SH-SY5Y (cell line): ENCODE measurements around the gene EHMT1.

Source experiments
- GATA2 ChIP-seq: IDR thresholded peaks from 2 replicates; pipeline ENCODE4 v1.6.1; 2011; ENCODE audit warnings: mild to moderate bottlenecking, low read depth, low read length
- GATA3 ChIP-seq: IDR thresholded peaks from 2 replicates; pipeline ENCODE4 v1.6.1; 2011; ENCODE audit warnings: low read depth, mild to moderate bottlenecking, low read length, moderate library complexity

- TF ChIP-seq GATA2 (no peak), GATA3 (no peak)
These were observed 60.4 kb downstream of the EHMT1 start for GRCh38 chr9:137679249-137679648.
